ENCODE measurements around the gene DDX60.

Gene DDX60

GRCh38 chr4:168199260-168199957 lies 119.1 kb downstream of the DDX60 start:
- no peak for DNase-seq

- DNase-seq: no peak
Observed at GRCh38 chr4:168197926-168198325, 120.6 kb downstream of the DDX60 start.

GRCh38 chr4:168188754-168189153 lies 129.8 kb downstream of the DDX60 start:
- DNase-seq: no peak

- no peak for DNase-seq
Observed at GRCh38 chr4:168183717-168184571, 134.6 kb downstream of the DDX60 start.

- DNase-seq: no peak
Observed at GRCh38 chr4:168177546-168178149, 140.9 kb downstream of the DDX60 start.

GRCh38 chr4:168174308-168174707 lies 144.2 kb downstream of the DDX60 start:
- DNase-seq: no peak

GRCh38 chr4:168167714-168168284 lies 150.8 kb downstream of the DDX60 start:
- DNase-seq: no peak

Measured in 8988T (cell line).